Adrenal gland (tissue), 12 donors: ENCODE results near the gene ELOVL2. TPM values are rescaled to one million over a fixed set of nuclear protein-coding genes. Genes with fewer than 3 reads are reported as not detected.

Experiments
- DNase-seq, 7 donors: peaks; one replicate each; pipeline ENCODE4 v3.0.0-alpha.2; 2019 to 2020
- H3K27ac ChIP-seq, 5 donors: fragments of 200-600 bp; sonication (generic) in 4 of 5; 1 replicate in 3 of 5; 2 replicates in 2 of 5; pipeline versions ENCODE4 v1.5.1 to v1.8.0; 2016 to 2020; ENCODE audit warnings: mild to moderate bottlenecking in 1 of 5
- H3K27me3 ChIP-seq: fragments of 200-600 bp; 2 replicates; pipeline ENCODE4 v1.8.0; 2021
- H3K36me3 ChIP-seq, 2 donors: fragments of 200-600 bp; replicated peaks in 1 of 2; 1 replicate in 1 of 2; 2 replicates in 1 of 2; pipeline versions ENCODE4 v1.5.1 to v1.8.0; 2018 to 2022
- H3K4me1 ChIP-seq, 2 donors: fragments of 200-600 bp; replicated peaks in 1 of 2; 1 replicate in 1 of 2; 2 replicates in 1 of 2; pipeline versions ENCODE4 v1.5.1 to v1.8.0; 2018 to 2021
- H3K4me3 ChIP-seq, 4 donors: fragments of 200-600 bp; sonication (generic) in 3 of 4; one replicate each; pipeline ENCODE4 v1.5.1; 2016 to 2018
- H3K9me3 ChIP-seq, 3 donors: fragments of 200-600 bp; sonication (generic) in 1 of 3; replicated peaks in 1 of 3; 1 replicate in 2 of 3; 2 replicates in 1 of 3; pipeline versions ENCODE4 v1.5.1 to v1.8.0; 2016 to 2021
- POLR2A ChIP-seq, 2 donors: fragments of 450-650 bp; IDR thresholded peaks; one replicate each; pipeline ENCODE4 v1.6.1; 2017; ENCODE audit warnings: antibody characterized with exemption in 2 of 2, mild to moderate bottlenecking in 2 of 2, moderate library complexity in 1 of 2
- WGBS, 4 donors: extraction: QIAGEN DNeasy Blood & Tissue Kit in 2 of 4; methylation state at CpG; one replicate each; pipeline versions ENCODE4 v1.1.5 to v1.1.7; 2013 to 2017; 5-methylcytosine and 5-hydroxymethylcytosine counted together
- intact Hi-C, 2 donors: fragments of 100-400 bp; cut with DNase I; formaldehyde crosslinking; loops; one replicate each; pipeline versions ENCODE4 v1.14.1 to v1.15.0; 2022 to 2023
- polyA plus RNA-seq, 3 donors: library from polyadenylated mRNA; stranded (reverse); fragments of 200-250 nt in 2 of 3; fragments of 350-450 nt in 1 of 3; fragmentation: Illumina TruSeq in 1 of 3; extraction: RNeasy Lipid Tissue Mini Kit (QIAGEN cat#74804) in 1 of 3; gene quantifications; one replicate each; pipeline ENCODE4 v1.2.3, GENCODE V29; 2013 to 2014
- total RNA-seq, 9 donors: library from RNA; depleted of rRNA in 4 of 9; stranded (reverse); fragments of >200 nt in 4 of 9; fragments of 120-200 nt in 1 of 9; fragmentation: NEBNext Ultra II Directional in 1 of 9; extraction: Animal tissue kit (Norgen Biotek cat#: 25700) in 1 of 9; gene quantifications; one replicate each; pipeline versions ENCODE4 v1.1.0 to v1.2.4, GENCODE V29; 2013 to 2023
- TF ChIP-seq, protein P1 (sequence below), 6 experiments: fragments of 450-650 bp in 4 of 6; fragments of 200-600 bp in 2 of 6; sonication (generic) in 1 of 6; IDR thresholded peaks; 1 replicate in 5 of 6; 2 replicates in 1 of 6; pipeline versions ENCODE4 v1.5.1 to v1.8.0; 2016 to 2021; ENCODE audit warnings: antibody characterized with exemption in 6 of 6, mild to moderate bottlenecking in 2 of 6, moderate library complexity in 1 of 6
- donor health status: healthy with polysubstance abuse.
- donor health status: Bipolar disorder and iron deficiency.
- donor health status: DM: yes; HTN: yes; CAD: no.
- donor health status: DM: no; HTN: no; CAD: no.
- donor health status: DM: no; HTN: no; CAD: no.
- donor health status: DM: yes; HTN: yes; CAD: no.

ELOVL2 gene
- total and polyA plus RNA-seq, 12 donors = 0.34 to 1.8 (median 0.92) TPM

DNA sequence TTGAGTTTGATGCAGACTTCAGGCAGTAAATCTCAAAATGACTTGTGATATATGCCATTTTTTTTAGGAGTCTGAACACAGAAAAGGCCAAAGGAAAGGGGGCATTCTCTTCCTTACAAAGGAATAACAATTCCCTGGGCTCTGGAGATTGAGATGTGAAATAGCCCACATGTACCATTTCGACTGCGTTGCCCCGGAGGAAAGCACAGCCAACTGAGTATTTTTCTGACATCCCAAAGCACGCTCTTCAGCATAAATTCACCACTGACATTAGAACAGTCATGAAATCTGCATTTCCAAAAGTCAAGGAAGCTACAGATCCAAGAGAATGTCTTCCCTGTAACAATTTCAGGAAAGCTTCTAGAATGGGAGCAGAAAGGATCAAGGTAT lies 7.8 kb downstream of the ELOVL2 start:
- Histone ChIP-seq H3K36me3 (no peaks in the 10 kb centered on the region), H3K27me3 (peaks cover 9% of the 10 kb centered on the region), H3K9me3 (no peaks in the 10 kb centered on the region), H3K4me3 (no peak overlapping the region), H3K4me1 (no peaks in the 10 kb centered on the region), H3K27ac (no peak overlapping the region)
- TF ChIP-seq, protein P1, sequence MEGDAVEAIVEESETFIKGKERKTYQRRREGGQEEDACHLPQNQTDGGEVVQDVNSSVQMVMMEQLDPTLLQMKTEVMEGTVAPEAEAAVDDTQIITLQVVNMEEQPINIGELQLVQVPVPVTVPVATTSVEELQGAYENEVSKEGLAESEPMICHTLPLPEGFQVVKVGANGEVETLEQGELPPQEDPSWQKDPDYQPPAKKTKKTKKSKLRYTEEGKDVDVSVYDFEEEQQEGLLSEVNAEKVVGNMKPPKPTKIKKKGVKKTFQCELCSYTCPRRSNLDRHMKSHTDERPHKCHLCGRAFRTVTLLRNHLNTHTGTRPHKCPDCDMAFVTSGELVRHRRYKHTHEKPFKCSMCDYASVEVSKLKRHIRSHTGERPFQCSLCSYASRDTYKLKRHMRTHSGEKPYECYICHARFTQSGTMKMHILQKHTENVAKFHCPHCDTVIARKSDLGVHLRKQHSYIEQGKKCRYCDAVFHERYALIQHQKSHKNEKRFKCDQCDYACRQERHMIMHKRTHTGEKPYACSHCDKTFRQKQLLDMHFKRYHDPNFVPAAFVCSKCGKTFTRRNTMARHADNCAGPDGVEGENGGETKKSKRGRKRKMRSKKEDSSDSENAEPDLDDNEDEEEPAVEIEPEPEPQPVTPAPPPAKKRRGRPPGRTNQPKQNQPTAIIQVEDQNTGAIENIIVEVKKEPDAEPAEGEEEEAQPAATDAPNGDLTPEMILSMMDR (IDR thresholded peaks at IDR 0.05) = no peak
- no peak for TF ChIP-seq POLR2A (IDR thresholded peaks at IDR 0.05)
- intact Hi-C loops = no loop called here
- 65 to 82% (median 75%) methylated on average over 4 of the region's 4 CpGs for WGBS, 4 donors
- no peak for DNase-seq

DNA sequence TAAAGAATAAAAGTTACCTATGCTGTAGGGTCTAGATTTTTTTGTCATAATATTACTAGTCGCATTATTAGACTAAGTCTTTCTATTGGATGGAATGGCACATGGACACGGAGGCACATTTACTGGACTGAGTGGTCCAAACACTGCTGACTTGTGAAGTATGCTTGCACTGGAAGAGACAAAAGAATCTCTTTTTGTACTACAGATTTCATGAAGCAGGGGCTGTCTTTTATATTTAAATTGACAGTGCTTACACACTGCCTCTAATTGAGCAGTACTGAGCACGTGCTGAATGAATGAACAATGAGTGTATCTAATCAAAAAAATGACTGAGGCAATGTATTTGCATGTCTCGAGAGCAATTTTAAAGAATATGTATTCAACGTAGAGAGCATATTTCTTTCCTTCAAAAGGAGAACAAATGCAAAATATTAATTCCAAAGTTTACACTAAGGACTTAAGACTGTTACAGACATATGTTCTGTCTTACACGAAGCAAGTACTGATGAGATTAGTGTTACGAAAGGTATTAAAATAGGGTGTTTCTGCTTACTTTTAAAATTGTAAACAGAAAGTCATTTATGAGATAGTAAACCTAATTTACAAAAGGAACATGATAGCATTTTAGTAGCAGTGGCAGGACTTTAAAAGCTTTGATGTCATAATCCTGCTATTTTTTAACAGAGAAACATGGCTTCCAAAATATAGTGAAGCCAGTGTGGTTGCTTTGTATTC lies 8.3 kb downstream of the ELOVL2 start:
- WGBS, 4 donors = 78 to 87% (median 81%) methylated on average over 7 of the region's 7 CpGs
- no peak for TF ChIP-seq POLR2A (IDR thresholded peaks at IDR 0.05)
- TF ChIP-seq, protein P1 (IDR thresholded peaks at IDR 0.05) = no peak
- DNase-seq = no peak
- no peak overlapping the region for H3K4me3 ChIP-seq
- H3K9me3 ChIP-seq = no peaks in the 10 kb centered on the region
- no peak overlapping the region for H3K27ac ChIP-seq
- no peaks in the 10 kb centered on the region for H3K36me3 ChIP-seq
- peaks cover 9% of the 10 kb centered on the region for H3K27me3 ChIP-seq
- no peaks in the 10 kb centered on the region for H3K4me1 ChIP-seq
- intact Hi-C loops = no loop called here

DNA sequence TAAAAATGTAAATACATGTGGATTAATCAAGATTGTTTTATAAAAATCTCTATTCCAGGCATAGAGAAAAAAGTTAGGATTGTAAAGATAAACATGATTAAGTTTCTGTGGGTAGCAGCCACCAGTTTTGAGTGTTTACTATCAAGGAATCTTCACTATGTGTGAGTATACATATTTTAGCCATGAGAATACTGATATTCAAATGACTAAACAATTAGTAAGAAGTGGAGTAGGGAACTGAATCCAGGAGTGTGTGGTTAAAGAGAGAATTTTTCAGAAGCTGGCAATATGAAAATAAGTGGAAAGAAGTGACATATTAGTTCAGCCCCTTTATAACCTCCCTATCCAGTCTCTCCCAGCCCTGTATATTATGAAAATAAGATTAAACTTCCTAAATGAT lies 10.3 kb downstream of the ELOVL2 start:
- Histone ChIP-seq H3K27me3 (peaks cover 9% of the 10 kb centered on the region), H3K27ac (no peak overlapping the region), H3K36me3 (no peaks in the 10 kb centered on the region), H3K9me3 (no peaks in the 10 kb centered on the region), H3K4me1 (no peaks in the 10 kb centered on the region), H3K4me3 (no peak overlapping the region)
- intact Hi-C loops = no loop called here
- DNase-seq = no peak
- TF ChIP-seq, protein P1 (IDR thresholded peaks at IDR 0.05) = no peak
- TF ChIP-seq POLR2A (IDR thresholded peaks at IDR 0.05) = no peak

GRCh38 chr6:11030904-11031303 lies 13.2 kb downstream of the ELOVL2 start:
- intact Hi-C loops = no loop called here
- no peaks in the 10 kb centered on the region for H3K9me3 ChIP-seq
- H3K36me3 ChIP-seq = no peaks in the 10 kb centered on the region
- H3K4me3 ChIP-seq = no peak overlapping the region
- no peak overlapping the region for H3K27ac ChIP-seq
- no peaks in the 10 kb centered on the region for H3K27me3 ChIP-seq
- H3K4me1 ChIP-seq = no peaks in the 10 kb centered on the region
- TF ChIP-seq, protein P1 (IDR thresholded peaks at IDR 0.05) = no peak
- no peak for TF ChIP-seq POLR2A (IDR thresholded peaks at IDR 0.05)
- 69 to 82% (median 75%) methylated on average over 4 of the region's 4 CpGs for WGBS, 4 donors
- no peak for DNase-seq
